Measurements from ENCODE around the gene GAL3ST3.

DNA sequence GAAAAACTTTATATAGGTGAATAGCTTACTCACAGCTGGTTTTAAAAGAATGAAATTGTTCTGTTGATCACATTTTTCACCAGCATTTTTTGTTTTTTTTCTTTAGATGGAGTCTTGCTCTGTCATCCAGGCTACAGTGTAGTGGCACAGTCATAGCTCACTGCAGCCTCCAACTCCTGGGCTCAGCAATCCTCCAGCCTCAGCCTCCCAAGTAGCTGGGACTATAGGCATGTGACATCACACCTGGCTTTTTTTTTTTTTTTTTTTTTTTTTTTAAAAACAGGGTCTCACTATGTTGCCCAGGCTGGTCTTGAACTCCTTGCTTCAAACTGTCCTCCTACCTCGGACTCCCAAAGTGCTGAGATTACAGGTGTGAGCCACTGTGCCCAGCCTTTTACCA lies 24.7 kb upstream of the GAL3ST3 start:
- TF ChIP-seq, protein P1, sequence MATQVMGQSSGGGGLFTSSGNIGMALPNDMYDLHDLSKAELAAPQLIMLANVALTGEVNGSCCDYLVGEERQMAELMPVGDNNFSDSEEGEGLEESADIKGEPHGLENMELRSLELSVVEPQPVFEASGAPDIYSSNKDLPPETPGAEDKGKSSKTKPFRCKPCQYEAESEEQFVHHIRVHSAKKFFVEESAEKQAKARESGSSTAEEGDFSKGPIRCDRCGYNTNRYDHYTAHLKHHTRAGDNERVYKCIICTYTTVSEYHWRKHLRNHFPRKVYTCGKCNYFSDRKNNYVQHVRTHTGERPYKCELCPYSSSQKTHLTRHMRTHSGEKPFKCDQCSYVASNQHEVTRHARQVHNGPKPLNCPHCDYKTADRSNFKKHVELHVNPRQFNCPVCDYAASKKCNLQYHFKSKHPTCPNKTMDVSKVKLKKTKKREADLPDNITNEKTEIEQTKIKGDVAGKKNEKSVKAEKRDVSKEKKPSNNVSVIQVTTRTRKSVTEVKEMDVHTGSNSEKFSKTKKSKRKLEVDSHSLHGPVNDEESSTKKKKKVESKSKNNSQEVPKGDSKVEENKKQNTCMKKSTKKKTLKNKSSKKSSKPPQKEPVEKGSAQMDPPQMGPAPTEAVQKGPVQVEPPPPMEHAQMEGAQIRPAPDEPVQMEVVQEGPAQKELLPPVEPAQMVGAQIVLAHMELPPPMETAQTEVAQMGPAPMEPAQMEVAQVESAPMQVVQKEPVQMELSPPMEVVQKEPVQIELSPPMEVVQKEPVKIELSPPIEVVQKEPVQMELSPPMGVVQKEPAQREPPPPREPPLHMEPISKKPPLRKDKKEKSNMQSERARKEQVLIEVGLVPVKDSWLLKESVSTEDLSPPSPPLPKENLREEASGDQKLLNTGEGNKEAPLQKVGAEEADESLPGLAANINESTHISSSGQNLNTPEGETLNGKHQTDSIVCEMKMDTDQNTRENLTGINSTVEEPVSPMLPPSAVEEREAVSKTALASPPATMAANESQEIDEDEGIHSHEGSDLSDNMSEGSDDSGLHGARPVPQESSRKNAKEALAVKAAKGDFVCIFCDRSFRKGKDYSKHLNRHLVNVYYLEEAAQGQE (IDR thresholded peaks at IDR 0.05; ENCODE audit: insufficient replicate concordance, low read depth): no peak
- TF ChIP-seq, protein P2, sequence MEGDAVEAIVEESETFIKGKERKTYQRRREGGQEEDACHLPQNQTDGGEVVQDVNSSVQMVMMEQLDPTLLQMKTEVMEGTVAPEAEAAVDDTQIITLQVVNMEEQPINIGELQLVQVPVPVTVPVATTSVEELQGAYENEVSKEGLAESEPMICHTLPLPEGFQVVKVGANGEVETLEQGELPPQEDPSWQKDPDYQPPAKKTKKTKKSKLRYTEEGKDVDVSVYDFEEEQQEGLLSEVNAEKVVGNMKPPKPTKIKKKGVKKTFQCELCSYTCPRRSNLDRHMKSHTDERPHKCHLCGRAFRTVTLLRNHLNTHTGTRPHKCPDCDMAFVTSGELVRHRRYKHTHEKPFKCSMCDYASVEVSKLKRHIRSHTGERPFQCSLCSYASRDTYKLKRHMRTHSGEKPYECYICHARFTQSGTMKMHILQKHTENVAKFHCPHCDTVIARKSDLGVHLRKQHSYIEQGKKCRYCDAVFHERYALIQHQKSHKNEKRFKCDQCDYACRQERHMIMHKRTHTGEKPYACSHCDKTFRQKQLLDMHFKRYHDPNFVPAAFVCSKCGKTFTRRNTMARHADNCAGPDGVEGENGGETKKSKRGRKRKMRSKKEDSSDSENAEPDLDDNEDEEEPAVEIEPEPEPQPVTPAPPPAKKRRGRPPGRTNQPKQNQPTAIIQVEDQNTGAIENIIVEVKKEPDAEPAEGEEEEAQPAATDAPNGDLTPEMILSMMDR (IDR thresholded peaks at IDR 0.05; ENCODE audit: insufficient read depth, low read length): no peak
- TF ChIP-seq SPI1 (IDR thresholded peaks at IDR 0.05; ENCODE audit: borderline replicate concordance, low read depth): no peak
